Activated CD4-positive, CD25-positive, alpha-beta regulatory T cell (primary cell): ENCODE data around the gene ARFGEF2.

ENCODE experiments used
- DNase-seq, 4 experiments: peaks; one replicate each; lab custom pipeline; 2025; lab: John Stamatoyannopoulos, UW

The ARFGEF2 gene

GRCh38 chr20:48899881-48900280 is 21.6 kb upstream of the ARFGEF2 start:
- DNase-seq, result no peak

- DNase-seq, result no peak
Measured at GRCh38 chr20:48901326-48901725, 20.2 kb upstream of the ARFGEF2 start.

- no peak for DNase-seq
Measured at GRCh38 chr20:48903705-48904104, 17.8 kb upstream of the ARFGEF2 start.

DNA sequence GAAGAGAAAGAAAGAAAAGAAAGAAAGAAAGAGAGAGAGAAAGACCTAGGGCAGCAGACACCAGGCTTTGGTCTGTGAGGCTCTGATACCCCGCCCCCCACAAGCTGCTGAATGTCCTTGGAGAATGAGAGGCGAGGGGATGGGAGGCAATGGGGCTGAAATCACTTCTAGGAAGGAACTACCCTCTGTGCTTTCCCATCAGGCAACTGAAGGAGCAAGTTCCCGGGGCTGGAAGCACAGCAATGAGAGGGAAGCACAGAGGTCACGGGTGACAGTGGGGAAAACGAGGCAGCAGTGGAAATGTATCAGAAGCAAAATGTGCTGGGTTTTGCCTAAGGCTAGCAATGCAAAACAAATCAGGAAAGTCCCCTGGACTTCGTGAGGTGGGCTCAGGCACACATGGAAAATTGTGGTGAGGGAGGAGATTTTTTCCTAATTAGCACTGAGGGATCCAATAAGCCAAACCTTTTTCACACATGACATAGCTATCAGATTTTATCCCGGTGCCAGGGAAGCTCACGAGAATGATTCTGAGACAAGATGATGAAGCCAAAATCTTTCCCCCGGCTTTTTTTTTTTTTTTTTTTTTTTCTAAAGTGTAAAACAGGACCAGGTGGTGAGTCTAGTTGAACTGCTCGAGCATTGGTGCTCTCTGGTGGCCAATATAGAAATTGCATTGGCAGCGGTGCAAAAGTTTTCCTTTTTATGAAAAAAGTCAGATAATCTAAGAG is 16.8 kb upstream of the ARFGEF2 start:
- peak; percentile 37 to 54 (median 39) for DNase-seq

DNA sequence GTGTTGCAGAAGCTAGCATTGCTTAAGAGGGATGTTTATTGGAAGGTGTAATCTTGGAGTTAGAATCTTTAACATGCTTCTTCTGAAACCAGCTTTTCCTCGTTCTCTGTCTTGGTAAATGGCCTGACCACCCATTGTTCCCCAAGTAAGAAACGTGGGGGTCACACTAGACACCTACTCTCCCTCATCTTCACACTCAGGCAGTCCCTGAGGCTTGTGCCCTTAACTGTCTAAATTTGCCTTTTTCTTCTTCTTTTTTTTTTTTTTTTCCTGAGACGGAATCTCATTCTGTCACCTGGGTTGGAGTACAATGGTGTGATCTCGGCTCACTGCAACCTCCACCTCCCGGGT is 16.2 kb upstream of the ARFGEF2 start:
- DNase-seq, result no peak

DNA sequence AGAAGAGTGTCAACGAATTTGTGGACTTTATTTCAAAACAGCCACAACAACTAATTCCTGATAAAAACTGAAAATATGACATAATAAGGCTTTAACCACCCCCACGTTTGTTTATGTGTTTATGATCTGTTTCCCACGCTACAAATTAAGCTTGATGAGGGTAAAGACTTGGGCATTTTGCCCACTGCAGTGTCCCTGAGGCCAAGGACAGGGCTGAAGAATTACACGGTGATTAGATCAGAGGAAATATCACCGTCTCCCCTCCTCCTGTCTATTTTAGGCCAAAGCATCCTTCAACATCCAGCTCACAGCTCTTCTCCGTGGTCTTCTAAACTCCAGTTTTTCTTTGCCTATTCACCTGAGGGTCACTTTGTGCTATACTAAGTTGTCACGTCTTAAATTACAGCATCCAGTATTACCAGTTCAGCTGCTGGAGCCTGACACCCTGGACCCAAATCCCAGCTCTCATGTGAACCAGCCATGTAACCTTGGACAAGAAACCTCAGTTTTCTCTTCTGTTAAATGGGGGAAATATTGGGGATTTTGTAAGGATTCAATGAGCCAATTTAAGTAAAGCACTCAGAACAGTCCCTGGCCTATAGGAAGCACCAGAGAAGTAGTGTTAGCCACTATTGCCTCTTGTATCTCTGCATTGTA is 15.2 kb upstream of the ARFGEF2 start:
- DNase-seq, result no peak

GRCh38 chr20:48908656-48909319 is 12.7 kb upstream of the ARFGEF2 start:
- DNase-seq, result no peak

GRCh38 chr20:48909910-48910309 is 11.6 kb upstream of the ARFGEF2 start:
- no peak for DNase-seq

DNA sequence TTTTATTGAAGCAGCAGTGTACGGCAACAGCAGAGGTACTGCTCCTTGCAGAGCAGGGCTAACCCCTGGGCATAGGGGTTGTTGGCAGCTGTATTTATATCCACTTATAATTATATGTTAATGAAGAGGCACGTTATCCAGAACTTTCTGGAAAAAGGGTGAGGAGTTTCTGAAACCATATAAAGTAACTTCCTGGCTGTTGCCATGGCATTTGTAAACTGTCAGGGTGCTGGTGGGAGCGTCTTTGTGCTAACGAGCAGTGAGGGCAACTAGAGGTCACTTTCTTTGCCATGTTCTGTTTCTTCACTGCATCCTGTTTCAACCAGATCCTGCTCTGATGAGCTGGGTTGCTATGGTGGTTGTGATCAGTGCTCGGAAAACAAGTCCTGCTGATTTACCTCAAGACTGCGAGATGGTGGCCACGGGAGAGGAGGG is 11.1 kb upstream of the ARFGEF2 start:
- no peak for DNase-seq

DNA sequence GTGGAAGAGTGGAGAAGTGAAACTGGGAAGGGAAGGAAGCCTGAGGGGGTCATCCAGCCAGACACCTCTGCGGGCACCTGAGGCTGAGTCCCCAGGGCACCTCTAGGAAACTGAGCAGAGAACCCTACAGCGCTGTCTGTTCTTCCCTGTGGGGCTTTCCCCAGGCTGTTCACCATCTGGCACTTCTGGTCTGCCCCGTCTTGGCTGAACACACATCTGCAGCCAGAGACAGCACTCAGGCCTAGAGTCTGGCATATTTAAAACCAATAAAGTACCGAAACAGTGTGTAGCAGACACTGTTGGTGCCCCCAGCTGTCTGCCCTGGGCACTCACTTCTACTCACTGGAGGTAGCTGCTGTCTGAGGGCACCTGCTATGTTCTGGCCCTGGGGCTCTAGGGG is 9.4 kb upstream of the ARFGEF2 start:
- no peak for DNase-seq

DNA sequence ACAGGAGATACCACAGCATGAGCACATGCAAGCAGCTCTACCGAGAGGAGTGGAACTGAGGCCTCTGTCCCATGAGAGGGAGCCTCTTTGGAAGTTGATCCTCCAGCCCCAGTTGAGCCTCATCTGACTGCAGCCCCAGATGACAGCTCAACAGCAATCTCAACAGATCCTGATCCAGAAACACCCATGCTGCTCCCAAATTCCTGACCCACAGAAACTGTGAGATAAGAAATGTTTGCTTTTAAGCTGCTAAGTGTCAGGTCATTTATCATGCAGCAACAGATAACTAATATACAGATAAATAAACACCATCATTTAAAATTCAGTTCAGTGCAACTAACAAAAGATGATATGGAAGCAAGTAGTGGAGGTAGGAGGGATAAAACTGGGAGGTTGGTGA is 4.8 kb upstream of the ARFGEF2 start:
- no peak for DNase-seq

DNA sequence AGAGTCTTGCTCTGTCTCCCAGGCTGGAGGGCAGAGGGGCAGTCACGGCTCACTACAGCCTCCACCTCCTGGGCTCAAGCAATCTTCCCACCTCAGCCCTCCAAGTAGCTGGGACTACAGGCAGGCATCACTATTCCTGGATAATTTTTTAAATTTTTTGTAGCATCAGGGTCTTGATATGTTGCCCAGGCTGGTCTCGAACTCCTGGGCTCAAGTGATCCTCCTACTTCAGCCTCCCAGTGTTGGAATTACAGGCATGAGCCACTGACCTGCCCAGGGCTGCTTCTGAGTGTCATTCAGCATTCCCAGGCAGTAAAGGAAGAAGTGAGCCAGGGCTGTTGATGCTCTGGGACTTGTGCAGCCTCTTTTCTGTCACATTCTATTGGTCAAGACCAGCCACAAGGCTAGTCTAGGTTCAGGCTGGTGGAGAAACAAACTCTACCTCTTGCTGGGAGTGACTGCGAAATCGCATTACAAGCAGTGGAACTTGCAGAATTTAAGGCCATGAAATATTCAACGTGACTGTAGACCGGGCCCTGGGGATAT is 2.1 kb upstream of the ARFGEF2 start:
- no peak for DNase-seq

DNA sequence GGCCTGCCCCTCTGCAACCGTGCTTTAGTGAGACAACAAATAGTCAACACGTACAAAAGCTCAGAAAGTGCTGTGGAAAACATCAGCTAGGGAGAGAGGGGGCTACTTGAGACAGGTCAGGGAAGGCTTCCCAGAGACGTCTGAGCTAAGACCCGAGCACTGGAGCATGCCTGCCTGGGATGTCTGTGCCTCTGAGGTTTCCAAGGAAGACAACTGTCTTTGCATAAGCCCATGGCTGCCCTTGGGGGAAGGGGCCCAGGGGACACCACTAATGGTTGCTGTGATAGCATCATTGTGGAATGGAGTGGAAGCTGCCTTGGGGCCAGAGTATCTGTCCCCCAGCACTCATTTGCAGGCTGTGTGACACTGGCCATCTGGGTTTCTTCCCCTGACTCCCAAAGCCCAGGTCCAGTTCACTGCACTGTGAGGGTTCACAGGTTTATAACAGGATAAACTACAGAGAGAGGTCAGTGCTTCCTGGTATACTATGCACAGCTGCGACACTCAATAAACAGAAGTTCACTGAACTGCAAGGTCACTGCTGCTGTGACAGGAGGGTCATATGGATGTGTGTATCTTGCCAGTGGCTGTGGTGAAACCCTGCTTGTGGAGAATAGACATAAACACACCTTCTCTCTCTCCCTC is 1.5 kb upstream of the ARFGEF2 start:
- DNase-seq, result no peak

GRCh38 chr20:48920527-48921167 is 864 bp upstream of the ARFGEF2 start:
- DNase-seq, result no peak

DNA sequence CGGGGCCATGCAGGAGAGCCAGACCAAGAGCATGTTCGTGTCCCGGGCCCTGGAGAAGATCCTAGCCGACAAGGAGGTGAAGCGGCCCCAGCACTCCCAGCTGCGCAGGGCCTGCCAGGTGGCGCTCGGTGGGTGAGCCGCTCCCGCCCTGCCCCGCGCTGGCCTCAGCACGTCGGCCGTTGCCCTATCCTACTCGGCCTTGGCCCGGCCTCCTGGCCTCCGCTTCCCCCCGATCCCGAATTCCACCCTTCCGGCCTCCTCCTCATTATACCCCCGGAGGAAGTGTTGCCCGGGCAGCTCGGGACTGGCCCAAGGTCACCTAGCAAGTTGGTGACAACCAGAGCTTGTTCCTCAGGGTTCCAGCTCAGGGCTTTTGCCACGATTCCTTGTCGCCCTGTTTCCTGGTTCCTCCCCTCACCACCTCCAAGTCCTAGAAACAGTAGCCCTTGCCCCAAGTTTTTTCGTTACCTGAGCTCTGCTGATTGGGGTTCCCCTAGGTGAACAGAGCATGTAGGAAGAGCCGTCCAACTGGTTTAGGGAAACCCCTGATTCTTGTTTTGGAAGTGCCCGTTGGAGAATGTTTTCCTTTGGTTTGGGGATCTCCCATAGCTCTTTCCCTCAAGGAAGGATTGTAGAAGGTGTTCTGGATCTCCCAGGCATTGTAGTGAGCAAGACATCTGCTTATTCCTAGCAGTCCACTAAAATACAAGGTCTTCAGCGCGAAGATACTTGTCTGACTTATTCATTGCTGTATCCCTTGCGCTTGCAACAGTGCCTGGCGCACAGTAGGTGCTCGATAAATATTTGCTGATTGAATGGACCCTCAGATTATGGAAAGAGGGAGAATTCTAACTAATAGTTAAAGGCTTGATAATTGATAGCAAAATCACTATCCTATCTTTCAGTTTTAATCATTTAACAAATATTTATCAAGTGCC is 641 bp downstream of the ARFGEF2 start:
- peak in 1 of 4 experiments; percentile 38 for DNase-seq

- no peak for DNase-seq
Measured at GRCh38 chr20:48923149-48923718, 1.7 kb downstream of the ARFGEF2 start.

DNA sequence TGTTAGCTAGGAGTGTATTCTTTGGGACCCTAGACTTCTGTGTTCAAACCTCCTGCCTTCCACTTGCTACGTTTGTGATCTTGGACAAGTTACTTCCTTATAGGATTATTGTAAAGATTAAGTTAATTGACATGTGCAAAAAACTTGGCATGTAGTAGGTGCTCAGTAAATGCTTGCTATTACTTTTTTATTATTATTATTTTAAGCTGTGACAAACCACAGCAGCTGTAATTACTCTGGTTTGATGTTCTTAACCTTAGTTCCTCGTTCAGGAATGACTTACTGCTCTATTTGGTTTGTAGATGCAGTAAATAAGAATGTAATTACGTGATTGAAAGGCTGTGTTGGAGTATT is 3.2 kb downstream of the ARFGEF2 start:
- DNase-seq, result no peak

DNA sequence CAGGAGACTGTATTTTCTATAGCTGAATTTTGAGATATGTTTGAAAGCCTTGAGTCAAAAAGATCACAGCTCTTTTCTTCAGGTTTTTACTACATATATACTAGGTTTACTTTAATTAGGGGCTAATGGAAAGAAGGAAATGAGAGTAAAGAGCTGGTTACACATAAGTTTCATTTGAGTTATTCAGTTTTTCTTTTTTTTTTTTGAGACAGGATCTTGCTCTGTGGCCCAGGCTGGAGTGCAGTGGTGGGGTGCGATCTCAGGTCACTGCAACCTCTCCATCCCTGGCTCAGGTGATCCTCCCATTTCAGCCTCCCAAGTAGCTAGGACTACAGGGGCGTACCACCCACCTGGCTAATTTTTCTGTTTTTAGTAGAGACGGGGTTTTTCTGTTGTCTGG is 4.8 kb downstream of the ARFGEF2 start:
- DNase-seq, result no peak

DNA sequence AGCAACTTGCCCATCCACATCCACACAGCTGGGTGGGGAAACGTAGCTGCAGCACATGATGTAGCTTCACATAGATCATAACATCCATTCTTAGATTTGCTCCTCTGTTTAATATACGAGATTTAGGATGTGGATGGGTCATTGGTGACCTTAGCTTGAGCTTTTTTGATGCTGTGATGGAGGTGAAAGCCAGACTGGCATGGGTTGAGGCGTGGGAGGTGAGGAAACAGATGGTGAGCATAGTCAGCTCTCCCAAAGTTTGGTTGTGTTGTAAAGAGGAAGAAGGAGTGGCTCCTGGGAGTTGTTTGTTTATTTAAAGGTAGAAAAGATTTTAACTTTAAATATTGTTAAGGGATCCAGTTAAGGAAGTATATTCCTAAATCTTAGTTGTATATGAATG is 5.3 kb downstream of the ARFGEF2 start:
- DNase-seq, result no peak

DNA sequence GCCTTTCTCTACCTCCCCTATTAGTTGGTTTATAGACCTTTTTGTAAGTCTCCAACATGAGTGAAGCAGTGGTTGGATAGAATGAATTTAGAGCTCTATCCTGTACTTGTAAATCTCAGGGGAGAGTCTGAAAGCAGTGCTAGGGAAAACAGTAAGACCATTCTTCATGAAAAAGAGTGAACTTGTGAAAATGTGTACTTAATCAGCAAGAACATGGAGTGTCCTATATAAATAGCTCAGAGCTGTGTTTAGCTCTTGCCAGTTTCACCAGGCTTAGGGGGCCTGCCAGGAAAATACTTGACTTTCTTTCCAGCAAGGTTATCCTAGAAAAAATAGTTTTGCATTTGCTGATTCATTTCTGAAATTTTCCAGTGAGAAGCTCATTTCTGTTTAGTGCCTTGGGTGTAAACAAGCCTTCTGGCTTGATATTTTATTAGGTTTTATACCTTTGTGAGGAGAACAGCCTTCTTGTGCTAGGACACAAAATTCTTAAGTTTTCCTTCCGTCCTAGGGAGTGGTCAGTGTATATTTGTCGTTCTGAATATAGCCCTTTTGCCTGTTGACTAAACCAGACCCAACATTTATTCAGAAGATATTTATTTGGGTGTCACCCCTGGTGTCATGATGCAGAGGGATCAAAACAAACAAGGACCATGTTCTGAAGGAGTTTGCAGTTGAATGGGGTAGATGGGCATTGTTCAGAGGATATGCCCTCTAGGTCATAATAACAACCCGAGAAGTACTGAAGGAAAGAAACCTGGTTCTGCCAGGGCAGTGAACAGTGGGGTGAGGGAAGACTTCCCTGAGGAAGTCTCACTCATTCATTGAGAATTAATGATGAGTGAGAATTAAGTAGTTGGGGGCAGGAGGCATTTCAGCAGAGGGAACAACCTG is 7.6 kb downstream of the ARFGEF2 start:
- no peak for DNase-seq
